GM12872 (cell line): ENCODE measurements around the gene FAR1.

Source experiments
- TF ChIP-seq, protein P1 (sequence below): IDR thresholded peaks from 3 replicates; pipeline ENCODE4 v1.5.1; 2011; ENCODE audit warnings: low read depth, mild to moderate bottlenecking, low read length, moderate library complexity; ENCODE audit not compliant: insufficient read depth

FAR1 gene

GRCh38 chr11:13762718-13763117 is 94.2 kb downstream of the FAR1 start:
- TF ChIP-seq, protein P1, sequence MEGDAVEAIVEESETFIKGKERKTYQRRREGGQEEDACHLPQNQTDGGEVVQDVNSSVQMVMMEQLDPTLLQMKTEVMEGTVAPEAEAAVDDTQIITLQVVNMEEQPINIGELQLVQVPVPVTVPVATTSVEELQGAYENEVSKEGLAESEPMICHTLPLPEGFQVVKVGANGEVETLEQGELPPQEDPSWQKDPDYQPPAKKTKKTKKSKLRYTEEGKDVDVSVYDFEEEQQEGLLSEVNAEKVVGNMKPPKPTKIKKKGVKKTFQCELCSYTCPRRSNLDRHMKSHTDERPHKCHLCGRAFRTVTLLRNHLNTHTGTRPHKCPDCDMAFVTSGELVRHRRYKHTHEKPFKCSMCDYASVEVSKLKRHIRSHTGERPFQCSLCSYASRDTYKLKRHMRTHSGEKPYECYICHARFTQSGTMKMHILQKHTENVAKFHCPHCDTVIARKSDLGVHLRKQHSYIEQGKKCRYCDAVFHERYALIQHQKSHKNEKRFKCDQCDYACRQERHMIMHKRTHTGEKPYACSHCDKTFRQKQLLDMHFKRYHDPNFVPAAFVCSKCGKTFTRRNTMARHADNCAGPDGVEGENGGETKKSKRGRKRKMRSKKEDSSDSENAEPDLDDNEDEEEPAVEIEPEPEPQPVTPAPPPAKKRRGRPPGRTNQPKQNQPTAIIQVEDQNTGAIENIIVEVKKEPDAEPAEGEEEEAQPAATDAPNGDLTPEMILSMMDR = no peak

GRCh38 chr11:13763341-13763740 is 94.9 kb downstream of the FAR1 start:
- TF ChIP-seq, protein P1 = no peak

GRCh38 chr11:13765886-13766285 is 97.4 kb downstream of the FAR1 start:
- TF ChIP-seq, protein P1 = no peak

DNA sequence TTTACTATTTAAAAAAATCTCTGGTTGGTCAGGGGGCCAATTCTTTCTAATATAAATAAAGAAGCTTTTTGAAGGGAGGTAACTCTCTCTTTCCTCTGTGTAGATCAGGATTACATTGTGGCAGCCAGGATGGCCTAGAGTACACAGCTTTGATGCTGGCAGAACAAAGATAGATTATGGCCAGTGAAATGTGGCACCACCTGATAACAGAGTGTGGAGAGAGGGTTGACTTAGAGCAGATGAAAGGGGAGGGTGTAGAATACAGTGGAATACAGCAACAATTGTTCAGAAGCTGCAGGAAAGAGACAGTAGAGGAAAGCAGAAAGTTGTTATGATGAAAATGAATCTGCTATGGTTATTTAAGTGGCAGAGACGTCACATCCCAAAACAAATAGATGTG is 99.0 kb downstream of the FAR1 start:
- TF ChIP-seq, protein P1 = no peak

GRCh38 chr11:13769188-13769587 is 100.7 kb downstream of the FAR1 start:
- TF ChIP-seq, protein P1 = no peak

- TF ChIP-seq, protein P1 = no peak
Observed at GRCh38 chr11:13771151-13771550, 102.7 kb downstream of the FAR1 start.

- TF ChIP-seq, protein P1 = peak; percentile 42; the same call in 2 of the 3 replicates
Observed at GRCh38 chr11:13772223-13773046, 104.0 kb downstream of the FAR1 start.
